GM12878 (cell line): ENCODE measurements around the gene PREX1.
"Not testable (repeated sequence)": the region's sequence is repeated elsewhere in the genome, so short reads cannot be mapped to it uniquely, and the experiment has no call there.

Source experiments
- MTA2 ChIP-seq: fragments of 450-650 bp; IDR thresholded peaks from 2 replicates; pipeline ENCODE4 v1.6.1; 2016; ENCODE audit warnings: low read depth, mild to moderate bottlenecking, moderate library complexity
- TCF7 ChIP-seq: IDR thresholded peaks from 2 replicates; pipeline ENCODE4 v1.6.1; 2014; ENCODE audit warnings: antibody characterized with exemption, borderline replicate concordance

GRCh38 chr20:48775545-48775944 is 52.3 kb downstream of the PREX1 start:
- TF ChIP-seq MTA2, TCF7: not testable (repeated sequence)
